H9 (cell line): Measurements from ENCODE around the gene SCTR. TPM values are rescaled to one million over a fixed set of nuclear protein-coding genes. Genes with fewer than 3 reads are reported as not detected.

Experiments used
- DNase-seq: peaks from one replicate; pipeline ENCODE4 v3.0.0-alpha.2; 2017
- H2AFZ ChIP-seq: one replicate; pipeline ENCODE4 v1.6.1; 2013; ENCODE audit warnings: mild to moderate bottlenecking, low read length, control low read depth, moderate library complexity
- H2AK5ac ChIP-seq: 2 replicates; pipeline ENCODE4 v1.6.1; 2013; ENCODE audit warnings: low read length, control low read depth, mixed read lengths; ENCODE audit not compliant: insufficient read length
- H2BK120ac ChIP-seq: one replicate; pipeline ENCODE4 v1.6.1; 2013; ENCODE audit warnings: low read depth, mild to moderate bottlenecking, low read length, control low read depth, inconsistent platforms; ENCODE audit not compliant: poor library complexity, severe bottlenecking
- H2BK12ac ChIP-seq: 2 replicates; pipeline ENCODE4 v1.6.1; 2013; ENCODE audit warnings: low read length, control low read depth, mixed read lengths, low read depth; ENCODE audit not compliant: insufficient read length
- H2BK15ac ChIP-seq: 2 replicates; pipeline ENCODE4 v1.6.1; 2013; ENCODE audit warnings: low read depth, low read length, control low read depth
- H2BK20ac ChIP-seq: one replicate; pipeline ENCODE4 v1.6.1; 2013; ENCODE audit warnings: low read depth, mild to moderate bottlenecking, low read length, control low read depth, inconsistent platforms; ENCODE audit not compliant: poor library complexity, severe bottlenecking
- H2BK5ac ChIP-seq: 2 replicates; pipeline ENCODE4 v1.6.1; 2013; ENCODE audit warnings: low read length, control low read depth, mixed read lengths; ENCODE audit not compliant: insufficient read length
- H3K14ac ChIP-seq: 2 replicates; pipeline ENCODE4 v1.6.1; 2013; ENCODE audit warnings: low read length, control low read depth; ENCODE audit not compliant: insufficient read depth
- H3K18ac ChIP-seq: 2 replicates; pipeline ENCODE4 v1.6.1; 2013; ENCODE audit warnings: low read depth, mild to moderate bottlenecking, mixed read lengths, low read length, control low read depth; ENCODE audit not compliant: insufficient read length
- H3K23ac ChIP-seq: 2 replicates; pipeline ENCODE4 v1.6.1; 2013; ENCODE audit warnings: low read length, control low read depth, mixed read lengths, low read depth; ENCODE audit not compliant: insufficient read length
- H3K23me2 ChIP-seq: 2 replicates; pipeline ENCODE4 v1.6.1; 2013; ENCODE audit warnings: low read depth, mild to moderate bottlenecking, mixed read lengths, low read length, control low read depth; ENCODE audit not compliant: insufficient read length, poor library complexity, severe bottlenecking
- H3K27ac ChIP-seq: 2 replicates; pipeline ENCODE4 v1.5.1; 2013; ENCODE audit warnings: low read length, control low read depth, mixed read lengths, low read depth; ENCODE audit not compliant: insufficient read length
- H3K27me3 ChIP-seq: 2 replicates; pipeline ENCODE4 v1.6.1; 2013; ENCODE audit warnings: low read length, control low read depth, inconsistent platforms; ENCODE audit not compliant: insufficient read depth
- H3K4ac ChIP-seq: 2 replicates; pipeline ENCODE4 v1.6.1; 2013; ENCODE audit warnings: low read depth, mild to moderate bottlenecking, control low read depth, inconsistent platforms, low read length, moderate library complexity
- H3K4me1 ChIP-seq: 2 replicates; pipeline ENCODE4 v1.6.1; 2013; ENCODE audit warnings: low read length, control low read depth, inconsistent platforms; ENCODE audit not compliant: insufficient read depth
- H3K4me2 ChIP-seq: 2 replicates; pipeline ENCODE4 v1.6.1; 2013; ENCODE audit warnings: low read length, control low read depth, mixed read lengths; ENCODE audit not compliant: insufficient read length, insufficient read depth
- H3K56ac ChIP-seq: 2 replicates; pipeline ENCODE4 v1.6.1; 2013; ENCODE audit warnings: low read depth, mild to moderate bottlenecking, mixed read lengths, low read length, control low read depth; ENCODE audit not compliant: insufficient read length
- H3K79me1 ChIP-seq: 2 replicates; pipeline ENCODE4 v1.6.1; 2013; ENCODE audit warnings: low read depth, mild to moderate bottlenecking, moderate library complexity, low read length, control low read depth, inconsistent platforms; ENCODE audit not compliant: insufficient read depth, poor library complexity, severe bottlenecking
- H3K79me2 ChIP-seq: 2 replicates; pipeline ENCODE4 v1.6.1; 2013; ENCODE audit warnings: low read length, control low read depth, inconsistent platforms; ENCODE audit not compliant: insufficient read depth
- H3K9ac ChIP-seq: 2 replicates; pipeline ENCODE4 v1.6.1; 2013; ENCODE audit warnings: low read length, control low read depth, mixed read lengths; ENCODE audit not compliant: insufficient read length; ENCODE audit errors: extremely low read depth
- H3K9me3 ChIP-seq: one replicate; pipeline ENCODE4 v1.6.1; 2013; ENCODE audit warnings: low read depth, low read length, inconsistent platforms; ENCODE audit not compliant: control insufficient read depth
- H3T11ph ChIP-seq: one replicate; pipeline ENCODE4 v1.6.1; 2013; ENCODE audit warnings: mild to moderate bottlenecking, low read length, control low read depth, inconsistent platforms
- H4K20me1 ChIP-seq: one replicate; pipeline ENCODE4 v1.6.1; 2013; ENCODE audit not compliant: control insufficient read depth, insufficient read length, insufficient read depth
- H4K5ac ChIP-seq: 2 replicates; pipeline ENCODE4 v1.6.1; 2013; ENCODE audit warnings: low read depth, mild to moderate bottlenecking, mixed read lengths, low read length, control low read depth; ENCODE audit not compliant: insufficient read length
- H4K8ac ChIP-seq: replicated peaks from 2 replicates; pipeline ENCODE4 v1.6.1; 2013; ENCODE audit warnings: low read length, control low read depth, mixed read lengths, low read depth; ENCODE audit not compliant: insufficient read length
- H4K91ac ChIP-seq: 2 replicates; pipeline ENCODE4 v1.6.1; 2013; ENCODE audit warnings: low read depth, mild to moderate bottlenecking, moderate library complexity, mixed read lengths, low read length, control low read depth; ENCODE audit not compliant: insufficient read length
- H3K27ac Mint-ChIP-seq, 3 experiments: 2 replicates in 2 of 3; 3 replicates in 1 of 3; pipeline ENCODE4 v1.8.0; 2020 to 2021; ENCODE audit warnings: mixed read lengths in 3 of 3, mild to moderate bottlenecking in 1 of 3, moderate library complexity in 1 of 3
- H3K27me3 Mint-ChIP-seq: 2 replicates; pipeline ENCODE4 v1.8.0; 2021; ENCODE audit warnings: low read depth, mild to moderate bottlenecking, moderate library complexity, mixed read lengths
- H3K36me3 Mint-ChIP-seq, 3 experiments: 2 replicates in 2 of 3; 3 replicates in 1 of 3; pipeline ENCODE4 v1.8.0; 2020 to 2021; ENCODE audit warnings: low read depth in 3 of 3, mixed read lengths in 3 of 3; ENCODE audit not compliant: insufficient read depth in 1 of 3
- H3K4me1 Mint-ChIP-seq, 2 experiments: 2 replicates each; pipeline ENCODE4 v1.8.0; 2020; ENCODE audit warnings: mixed read lengths in 2 of 2
- H3K4me3 Mint-ChIP-seq, 2 experiments: 2 replicates in 1 of 2; 3 replicates in 1 of 2; pipeline ENCODE4 v1.8.0; 2020 to 2021; ENCODE audit warnings: mild to moderate bottlenecking in 2 of 2, mixed read lengths in 2 of 2, moderate library complexity in 1 of 2
- H3K9me3 Mint-ChIP-seq, 2 experiments: 2 replicates in 1 of 2; 3 replicates in 1 of 2; pipeline ENCODE4 v1.8.0; 2020; ENCODE audit warnings: mild to moderate bottlenecking in 2 of 2, mixed read lengths in 2 of 2, moderate library complexity in 1 of 2
- WGBS: extraction: QIAGEN DNeasy Blood & Tissue Kit; methylation state at CpG from one replicate; pipeline ENCODE4 v1.1.7; 2013; ENCODE audit warnings: missing lambda C conversion rate, low lambda C conversion rate, mixed read lengths; ENCODE audit not compliant: insufficient read length; ENCODE audit errors: extremely low coverage; 5-methylcytosine and 5-hydroxymethylcytosine counted together
- total RNA-seq: library from RNA; stranded (reverse); gene quantifications from 2 replicates; pipeline ENCODE4 v1.2.1, GENCODE V29; 2021
- TF ChIP-seq, protein P1 (sequence below): fragments of 200-600 bp; sonication (generic); conservative IDR thresholded peaks from 3 replicates; pipeline ENCODE4 v1.8.0; 2021; ENCODE audit warnings: antibody characterized with exemption, mild to moderate bottlenecking

Gene SCTR
- total RNA-seq, 1 experiment from 2014 or later = not detected

DNA sequence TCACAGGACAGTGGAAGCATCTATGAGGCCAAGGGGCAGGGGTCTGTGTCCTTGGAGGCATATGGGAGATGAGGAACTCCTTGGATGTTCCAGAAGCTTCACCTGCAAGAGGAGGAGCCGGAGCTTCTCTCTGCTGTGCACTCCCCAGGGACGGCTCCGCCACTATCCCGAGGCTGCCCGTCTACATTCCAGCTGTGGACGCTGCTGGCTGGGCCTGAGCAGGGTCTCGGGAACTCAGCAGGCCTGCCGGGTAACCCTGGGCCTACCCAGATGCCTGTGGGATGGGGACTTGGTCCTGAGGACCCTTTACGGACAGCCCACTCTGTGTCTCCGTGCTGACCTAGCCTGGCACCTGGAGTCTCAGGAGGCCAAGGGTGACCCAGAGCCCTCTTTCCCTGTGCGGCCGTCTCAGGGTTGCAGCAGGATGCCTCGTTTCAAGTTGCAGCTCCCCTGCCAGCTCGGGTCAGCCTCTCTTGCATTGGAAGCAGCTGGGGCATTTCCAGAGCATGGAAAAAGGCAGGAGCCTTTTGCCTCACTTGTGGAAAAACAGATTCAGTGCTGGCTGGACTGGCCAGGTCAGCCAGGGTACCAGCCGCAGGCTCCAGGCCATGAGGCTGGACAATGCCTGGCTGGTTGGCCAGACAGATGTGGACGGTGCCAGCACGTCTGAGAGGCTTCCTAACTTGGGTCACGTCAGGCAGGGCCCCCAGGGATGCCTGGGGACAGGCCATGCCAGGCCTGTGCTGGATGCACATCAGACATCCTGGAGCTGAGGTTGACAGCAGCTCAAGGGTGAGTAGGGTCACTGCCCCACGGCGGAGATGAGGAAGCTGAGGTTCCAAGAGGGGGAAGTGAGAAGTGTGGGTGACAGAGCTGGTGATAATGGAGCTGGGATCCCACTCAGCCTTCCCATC, 41.5 kb downstream of the SCTR start:
- Histone ChIP-seq H3K23me2 (no peaks in the 10 kb centered on the region), H2BK12ac (no peak overlapping the region), H2BK15ac (no peak overlapping the region), H3T11ph (no peak overlapping the region), H3K56ac (no peak overlapping the region), H3K27me3 (no peaks in the 10 kb centered on the region), H3K23ac (no peak overlapping the region), H4K5ac (no peak overlapping the region), H3K14ac (no peak overlapping the region), H2AFZ (no peak overlapping the region), H3K4me2 (no peak overlapping the region), H3K18ac (no peak overlapping the region), H3K9me3 (no peaks in the 10 kb centered on the region), H3K4me1 (no peaks in the 10 kb centered on the region; the same call in 1 of the 2 replicates), H3K4ac (no peak overlapping the region), H3K9ac (no peak overlapping the region), H4K8ac (no peak overlapping the region), H2BK5ac (no peak overlapping the region), H2BK120ac (no peak overlapping the region), H2BK20ac (no peak overlapping the region), H2AK5ac (no peak overlapping the region), H4K20me1 (no peaks in the 10 kb centered on the region), H3K27ac (no peak overlapping the region), H3K79me1 (no peaks in the 10 kb centered on the region), H3K79me2 (no peaks in the 10 kb centered on the region), H4K91ac (no peak overlapping the region)
- Mint-ChIP-seq H3K4me1 (peaks cover 4 to 21% of the 10 kb centered on the region in 2 experiments; a peak in 3 of 4 replicates), H3K9me3 (no peaks in the 10 kb centered on the region; a peak in 1 of 5 replicates), H3K36me3 (no peaks in the 10 kb centered on the region), H3K4me3 (no peak overlapping the region), H3K27ac (no peak overlapping the region), H3K27me3 (peaks cover 3% of the 10 kb centered on the region)
- no peak for DNase-seq
- WGBS = no CpG with 5 or more reads among the region's 20 CpGs
- TF ChIP-seq, protein P1, sequence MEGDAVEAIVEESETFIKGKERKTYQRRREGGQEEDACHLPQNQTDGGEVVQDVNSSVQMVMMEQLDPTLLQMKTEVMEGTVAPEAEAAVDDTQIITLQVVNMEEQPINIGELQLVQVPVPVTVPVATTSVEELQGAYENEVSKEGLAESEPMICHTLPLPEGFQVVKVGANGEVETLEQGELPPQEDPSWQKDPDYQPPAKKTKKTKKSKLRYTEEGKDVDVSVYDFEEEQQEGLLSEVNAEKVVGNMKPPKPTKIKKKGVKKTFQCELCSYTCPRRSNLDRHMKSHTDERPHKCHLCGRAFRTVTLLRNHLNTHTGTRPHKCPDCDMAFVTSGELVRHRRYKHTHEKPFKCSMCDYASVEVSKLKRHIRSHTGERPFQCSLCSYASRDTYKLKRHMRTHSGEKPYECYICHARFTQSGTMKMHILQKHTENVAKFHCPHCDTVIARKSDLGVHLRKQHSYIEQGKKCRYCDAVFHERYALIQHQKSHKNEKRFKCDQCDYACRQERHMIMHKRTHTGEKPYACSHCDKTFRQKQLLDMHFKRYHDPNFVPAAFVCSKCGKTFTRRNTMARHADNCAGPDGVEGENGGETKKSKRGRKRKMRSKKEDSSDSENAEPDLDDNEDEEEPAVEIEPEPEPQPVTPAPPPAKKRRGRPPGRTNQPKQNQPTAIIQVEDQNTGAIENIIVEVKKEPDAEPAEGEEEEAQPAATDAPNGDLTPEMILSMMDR = no peak
